Gastrocnemius medialis (tissue), 4 donors: Measurements from ENCODE around the gene PPP6R2. TPM values are rescaled to one million over a fixed set of nuclear protein-coding genes. Genes with fewer than 3 reads are reported as not detected.

ENCODE experiments used
- ATAC-seq, 2 donors: fragments of 150-250 bp; one replicate each; pipeline ENCODE4 v1.9.1; 2016
- DNase-seq, 2 donors: peaks; one replicate each; pipeline ENCODE4 v3.0.0-alpha.2; 2019
- H3K27ac ChIP-seq, 4 donors: fragments of 200-600 bp; sonication (generic); 1 replicate in 1 of 4; 2 replicates in 3 of 4; pipeline ENCODE4 v1.5.1; 2016 to 2018; ENCODE audit warnings: mild to moderate bottlenecking in 2 of 4, moderate library complexity in 1 of 4
- H3K27me3 ChIP-seq, 3 donors: fragments of 200-600 bp; sonication (generic) in 2 of 3; 1 replicate in 1 of 3; 2 replicates in 2 of 3; pipeline versions ENCODE4 v1.5.1 to v1.6.0; 2016 to 2019; ENCODE audit warnings: mild to moderate bottlenecking in 1 of 3, moderate library complexity in 1 of 3
- H3K36me3 ChIP-seq, 2 donors: fragments of 200-600 bp; sonication (generic) in 1 of 2; one replicate each; pipeline ENCODE4 v1.5.1; 2017 to 2018
- H3K4me1 ChIP-seq, 2 donors: fragments of 200-600 bp; sonication (generic) in 1 of 2; one replicate each; pipeline ENCODE4 v1.5.1; 2016 to 2017; ENCODE audit warnings: mild to moderate bottlenecking in 2 of 2
- H3K4me3 ChIP-seq, 4 donors: fragments of 200-600 bp; sonication (generic) in 3 of 4; 1 replicate in 1 of 4; 2 replicates in 3 of 4; pipeline ENCODE4 v1.5.1; 2016 to 2019; ENCODE audit warnings: mild to moderate bottlenecking in 2 of 4
- H3K9me3 ChIP-seq, 3 donors: fragments of 200-600 bp; sonication (generic) in 2 of 3; 1 replicate in 1 of 3; 2 replicates in 2 of 3; pipeline ENCODE4 v1.5.1; 2016 to 2019
- CTCF ChIP-seq, 5 experiments: fragments of 450-650 bp in 3 of 5; fragments of 200-600 bp in 2 of 5; sonication (generic) in 2 of 5; IDR thresholded peaks in 4 of 5; conservative IDR thresholded peaks in 1 of 5; 1 replicate in 4 of 5; 2 replicates in 1 of 5; pipeline ENCODE4 v1.5.1; 2016 to 2019; ENCODE audit warnings: antibody characterized with exemption in 5 of 5, mild to moderate bottlenecking in 3 of 5, moderate library complexity in 3 of 5
- POLR2A ChIP-seq, 2 donors: fragments of 450-650 bp; IDR thresholded peaks; one replicate each; pipeline ENCODE4 v1.6.1; 2017; ENCODE audit warnings: antibody characterized with exemption in 2 of 2, mild to moderate bottlenecking in 2 of 2, moderate library complexity in 2 of 2
- in situ Hi-C, 4 donors: fragments of 200-750 bp; cut with MboI; loops; one replicate each; pipeline versions ENCODE4 v1.15.0 to v1.8.0; 2017; ENCODE audit warnings: low sequenced_read_pairs in 4 of 4
- intact Hi-C: fragments of 100-400 bp; cut with DNase I; formaldehyde crosslinking; loops from one replicate; pipeline ENCODE4 v1.15.1; 2023; ENCODE audit warnings: low total_unique reads
- total RNA-seq, 4 donors: library from RNA; depleted of rRNA; stranded (reverse); fragments of >200 nt; gene quantifications; one replicate each; pipeline versions ENCODE4 v1.1.0 to v1.2.3, GENCODE V29; 2016

Gene PPP6R2
- total RNA-seq, 4 donors from 2014 or later = 55.7 to 96.2 (median 74.1) TPM

- DNase-seq = no peak
- H3K4me3 ChIP-seq = no peak overlapping the region
- intact Hi-C loops (no loop called here), in situ Hi-C loops (no loop called here)
- no peak for ATAC-seq
- H3K36me3 ChIP-seq = peaks cover 0 to 82% of the 10 kb centered on the region in 2 donors
- no peaks in the 10 kb centered on the region for H3K27me3 ChIP-seq
- peaks cover 0 to 2% of the 10 kb centered on the region in 2 donors for H3K4me1 ChIP-seq
- H3K27ac ChIP-seq = no peak overlapping the region
- no peak for TF ChIP-seq CTCF (IDR thresholded peaks at IDR 0.05 in 4 of 5, conservative IDR thresholded peaks at IDR 0.05 in 1 of 5)
- TF ChIP-seq POLR2A (IDR thresholded peaks at IDR 0.05) = no peak
- H3K9me3 ChIP-seq = no peaks in the 10 kb centered on the region
These were observed 121.3 kb downstream of the PPP6R2 start for GRCh38 chr22:50464451-50464850.

- H3K4me3 ChIP-seq = no peak overlapping the region
- in situ Hi-C loops (no loop called here), intact Hi-C loops (no loop called here)
- no peak for DNase-seq
- TF ChIP-seq CTCF (IDR thresholded peaks at IDR 0.05 in 4 of 5, conservative IDR thresholded peaks at IDR 0.05 in 1 of 5) (no peak), POLR2A (IDR thresholded peaks at IDR 0.05) (no peak)
- H3K27ac ChIP-seq = no peak overlapping the region
- H3K36me3 ChIP-seq = peaks cover 0 to 73% of the 10 kb centered on the region in 2 donors
- ATAC-seq = no peak
- no peaks in the 10 kb centered on the region for H3K27me3 ChIP-seq
- H3K9me3 ChIP-seq = no peaks in the 10 kb centered on the region
- peaks cover 4 to 11% of the 10 kb centered on the region in 2 donors for H3K4me1 ChIP-seq
These were observed 122.2 kb downstream of the PPP6R2 start for GRCh38 chr22:50465066-50465930.

- H3K36me3 ChIP-seq = peaks cover 0 to 53% of the 10 kb centered on the region in 2 donors
- ATAC-seq = no peak
- in situ Hi-C loops = no loop called here
- H3K27me3 ChIP-seq = no peaks in the 10 kb centered on the region
- no peak for DNase-seq
- no peak overlapping the region for H3K27ac ChIP-seq
- intact Hi-C loops = no loop called here
- H3K9me3 ChIP-seq = no peaks in the 10 kb centered on the region
- no peak for TF ChIP-seq POLR2A (IDR thresholded peaks at IDR 0.05)
- TF ChIP-seq CTCF (IDR thresholded peaks at IDR 0.05 in 4 of 5, conservative IDR thresholded peaks at IDR 0.05 in 1 of 5) = no peak
- no peak overlapping the region for H3K4me3 ChIP-seq
- H3K4me1 ChIP-seq = peaks cover 25 to 31% of the 10 kb centered on the region in 2 donors
These were observed 124.2 kb downstream of the PPP6R2 start for GRCh38 chr22:50467341-50467740.

- H3K27ac ChIP-seq = no peak overlapping the region
- H3K36me3 ChIP-seq = peaks cover 0 to 47% of the 10 kb centered on the region in 2 donors
- no peak for TF ChIP-seq CTCF (IDR thresholded peaks at IDR 0.05 in 4 of 5, conservative IDR thresholded peaks at IDR 0.05 in 1 of 5)
- TF ChIP-seq POLR2A (IDR thresholded peaks at IDR 0.05) = no peak
- ATAC-seq (no peak), DNase-seq (no peak)
- in situ Hi-C loops (no loop called here), intact Hi-C loops (no loop called here)
- no peaks in the 10 kb centered on the region for H3K9me3 ChIP-seq
- peaks cover 31 to 37% of the 10 kb centered on the region in 2 donors for H3K4me1 ChIP-seq
- no peak overlapping the region for H3K4me3 ChIP-seq
- H3K27me3 ChIP-seq = no peaks in the 10 kb centered on the region
These were observed 124.8 kb downstream of the PPP6R2 start for GRCh38 chr22:50467773-50468440.
